ENCODE results near the gene LARP7.

LARP7 gene

GRCh38 chr4:112592717-112593116 lies 44.2 kb upstream of the LARP7 start:
- Histone ChIP-seq H3K36me3 (ENCODE audit: insufficient read depth, low read length) (peaks cover 5% of the 10 kb centered on the region; the same call in 1 of the 2 replicates), H3K9ac (ENCODE audit: low read depth, low read length, poor library complexity, severe bottlenecking) (no peak overlapping the region), H3K79me2 (ENCODE audit: insufficient read depth, low read length) (no peaks in the 10 kb centered on the region), H3K4me1 (ENCODE audit: insufficient read depth, low read length, poor library complexity, severe bottlenecking) (no peaks in the 10 kb centered on the region), H3K9me2 (replicated peaks; ENCODE audit: low read depth, low read length) (no peaks in the 10 kb centered on the region), H3K4me3 (ENCODE audit: low read length, poor library complexity, severe bottlenecking) (no peak overlapping the region), H3K27me3 (ENCODE audit: insufficient read depth, low read length, poor library complexity, severe bottlenecking) (no peaks in the 10 kb centered on the region), H3F3A (ENCODE audit: low read depth) (no peaks in the 10 kb centered on the region), H3K4me2 (ENCODE audit: low read depth, low read length, poor library complexity, severe bottlenecking) (no peak overlapping the region), H3K9me3 (ENCODE audit: insufficient read depth, low read depth, low read length) (no peaks in the 10 kb centered on the region), H4K20me1 (ENCODE audit: insufficient read depth, low read length, poor library complexity, severe bottlenecking) (no peaks in the 10 kb centered on the region), H2AFZ (ENCODE audit: low read length) (no peak overlapping the region)
- TF ChIP-seq EZH2phosphoT487 (IDR thresholded peaks at IDR 0.05; ENCODE audit: borderline replicate concordance) (no peak), CTCF (conservative IDR thresholded peaks at IDR 0.05; ENCODE audit: low read length) (no peak)

- Histone ChIP-seq H3K4me3 (ENCODE audit: low read length, poor library complexity, severe bottlenecking) (no peak overlapping the region), H3K79me2 (ENCODE audit: insufficient read depth, low read length) (no peaks in the 10 kb centered on the region), H3F3A (ENCODE audit: low read depth) (no peaks in the 10 kb centered on the region), H3K27me3 (ENCODE audit: insufficient read depth, low read length, poor library complexity, severe bottlenecking) (no peaks in the 10 kb centered on the region), H2AFZ (ENCODE audit: low read length) (no peak overlapping the region), H4K20me1 (ENCODE audit: insufficient read depth, low read length, poor library complexity, severe bottlenecking) (no peaks in the 10 kb centered on the region), H3K9me3 (ENCODE audit: insufficient read depth, low read depth, low read length) (no peaks in the 10 kb centered on the region), H3K9me2 (replicated peaks; ENCODE audit: low read depth, low read length) (no peaks in the 10 kb centered on the region), H3K36me3 (ENCODE audit: insufficient read depth, low read length) (peaks cover 5% of the 10 kb centered on the region; the same call in 1 of the 2 replicates), H3K4me2 (ENCODE audit: low read depth, low read length, poor library complexity, severe bottlenecking) (no peak overlapping the region), H3K9ac (ENCODE audit: low read depth, low read length, poor library complexity, severe bottlenecking) (no peak overlapping the region), H3K4me1 (ENCODE audit: insufficient read depth, low read length, poor library complexity, severe bottlenecking) (no peaks in the 10 kb centered on the region)
- TF ChIP-seq EZH2phosphoT487 (IDR thresholded peaks at IDR 0.05; ENCODE audit: borderline replicate concordance) (no peak), CTCF (conservative IDR thresholded peaks at IDR 0.05; ENCODE audit: low read length) (no peak)
Observed at GRCh38 chr4:112593438-112594133, 43.4 kb upstream of the LARP7 start.

- H3K4me1 ChIP-seq (ENCODE audit: insufficient read depth, low read length, poor library complexity, severe bottlenecking), result no peaks in the 10 kb centered on the region
- no peaks in the 10 kb centered on the region for H4K20me1 ChIP-seq (ENCODE audit: insufficient read depth, low read length, poor library complexity, severe bottlenecking)
- peaks cover 4% of the 10 kb centered on the region; the same call in 1 of the 2 replicates for H3K36me3 ChIP-seq (ENCODE audit: insufficient read depth, low read length)
- no peak overlapping the region for H3K9ac ChIP-seq (ENCODE audit: low read depth, low read length, poor library complexity, severe bottlenecking)
- H3K79me2 ChIP-seq (ENCODE audit: insufficient read depth, low read length), result no peaks in the 10 kb centered on the region
- no peaks in the 10 kb centered on the region for H3K9me3 ChIP-seq (ENCODE audit: insufficient read depth, low read depth, low read length)
- TF ChIP-seq CTCF (conservative IDR thresholded peaks at IDR 0.05; ENCODE audit: low read length), result no peak
- TF ChIP-seq EZH2phosphoT487 (IDR thresholded peaks at IDR 0.05; ENCODE audit: borderline replicate concordance), result no peak
- H3K27me3 ChIP-seq (ENCODE audit: insufficient read depth, low read length, poor library complexity, severe bottlenecking), result no peaks in the 10 kb centered on the region
- no peaks in the 10 kb centered on the region for H3F3A ChIP-seq (ENCODE audit: low read depth)
- no peak overlapping the region for H3K4me3 ChIP-seq (ENCODE audit: low read length, poor library complexity, severe bottlenecking)
- no peaks in the 10 kb centered on the region for H3K9me2 ChIP-seq (replicated peaks; ENCODE audit: low read depth, low read length)
- H3K4me2 ChIP-seq (ENCODE audit: low read depth, low read length, poor library complexity, severe bottlenecking), result no peak overlapping the region
- H2AFZ ChIP-seq (ENCODE audit: low read length), result no peak overlapping the region
Observed at GRCh38 chr4:112594993-112595392, 42.0 kb upstream of the LARP7 start.

Data from Loucy (cell line).